HG02884 (cell line): ENCODE results near the gene MS4A8.
"Not testable (repeated sequence)": the region's sequence is repeated elsewhere in the genome, so short reads cannot be mapped to it uniquely, and the experiment has no call there.

ENCODE experiments used
- ATAC-seq: cut with Tn5 transposase; IDR thresholded peaks from one replicate; pipeline ENCODE4 v1.9.1; 2021; ENCODE audit warnings: mild to moderate bottlenecking, moderate library complexity; ENCODE audit not compliant: unreplicated experiment

Gene MS4A8

GRCh38 chr11:60699284-60699691 is at the start of gene MS4A8:
TSS of gene MS4A8 (plus strand) at chr11:60699612. CDS start at chr11:60700861, 1,249 bp downstream.
- ATAC-seq, result no peak

- no peak for ATAC-seq
These were observed 41.5 kb upstream of the MS4A8 start for GRCh38 chr11:60657888-60658287.

- no peak for ATAC-seq
These were observed 41.0 kb upstream of the MS4A8 start for GRCh38 chr11:60658409-60658808.

- no peak for ATAC-seq
These were observed 27.2 kb upstream of the MS4A8 start for GRCh38 chr11:60672255-60672654.

- ATAC-seq, result not testable (repeated sequence)
These were observed 21.2 kb upstream of the MS4A8 start for GRCh38 chr11:60678231-60678630.

GRCh38 chr11:60679879-60680278 is 19.5 kb upstream of the MS4A8 start:
- ATAC-seq, result no peak

DNA sequence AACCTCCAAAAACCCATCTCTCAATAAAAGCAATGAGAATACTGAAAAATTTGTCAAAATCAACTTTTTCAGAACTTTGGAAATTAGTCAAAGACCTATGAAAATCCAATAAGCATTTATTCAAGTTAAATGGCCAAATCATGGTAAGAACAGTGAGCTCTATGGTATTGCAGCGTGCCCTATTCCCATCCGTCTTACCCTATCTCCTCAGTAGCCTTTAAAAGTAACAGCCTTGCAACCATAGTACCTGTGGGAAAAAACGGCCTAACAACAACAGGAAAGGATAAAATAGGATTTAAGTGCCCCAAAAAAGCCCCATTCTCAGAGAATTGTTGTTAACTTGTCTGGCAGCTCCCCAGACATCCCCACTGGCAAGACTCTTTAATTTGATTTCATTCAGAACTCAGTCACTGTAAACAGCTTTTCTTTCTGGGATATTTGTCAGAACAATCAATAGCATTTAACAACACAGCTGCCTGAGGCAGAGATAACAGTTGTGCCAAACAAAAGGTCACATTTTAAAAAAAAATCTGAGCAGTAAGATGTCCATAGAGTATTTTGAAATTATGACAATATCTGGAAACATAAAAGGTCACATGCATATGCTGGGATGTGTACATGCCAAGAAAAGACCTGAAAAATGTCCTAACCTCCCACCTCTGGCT is 18.8 kb upstream of the MS4A8 start:
- ATAC-seq, result no peak

- not testable (repeated sequence) for ATAC-seq
These were observed 14.9 kb upstream of the MS4A8 start for GRCh38 chr11:60684541-60684848.

DNA sequence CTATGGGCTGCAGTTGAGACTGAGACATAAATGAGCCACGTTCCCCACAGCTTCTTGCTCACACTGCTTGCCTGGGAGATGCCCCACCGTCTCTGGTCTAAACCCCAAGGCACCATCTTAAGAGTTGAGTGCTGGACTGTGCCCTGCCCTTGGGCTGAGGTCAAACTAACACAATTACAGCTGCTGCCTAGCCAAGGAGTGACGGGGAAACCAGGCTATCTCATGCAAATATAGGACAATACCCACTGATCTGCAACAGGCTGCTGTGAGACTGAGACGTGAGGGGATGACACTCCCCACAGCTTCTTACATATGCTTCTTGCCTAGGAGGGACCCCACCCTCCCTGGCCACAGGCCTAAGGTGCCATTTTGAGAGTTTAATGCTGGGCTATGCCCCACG is 7.8 kb upstream of the MS4A8 start:
- no peak for ATAC-seq

GRCh38 chr11:60699936-60700335 is 524 bp downstream of the MS4A8 start:
- no peak for ATAC-seq

DNA sequence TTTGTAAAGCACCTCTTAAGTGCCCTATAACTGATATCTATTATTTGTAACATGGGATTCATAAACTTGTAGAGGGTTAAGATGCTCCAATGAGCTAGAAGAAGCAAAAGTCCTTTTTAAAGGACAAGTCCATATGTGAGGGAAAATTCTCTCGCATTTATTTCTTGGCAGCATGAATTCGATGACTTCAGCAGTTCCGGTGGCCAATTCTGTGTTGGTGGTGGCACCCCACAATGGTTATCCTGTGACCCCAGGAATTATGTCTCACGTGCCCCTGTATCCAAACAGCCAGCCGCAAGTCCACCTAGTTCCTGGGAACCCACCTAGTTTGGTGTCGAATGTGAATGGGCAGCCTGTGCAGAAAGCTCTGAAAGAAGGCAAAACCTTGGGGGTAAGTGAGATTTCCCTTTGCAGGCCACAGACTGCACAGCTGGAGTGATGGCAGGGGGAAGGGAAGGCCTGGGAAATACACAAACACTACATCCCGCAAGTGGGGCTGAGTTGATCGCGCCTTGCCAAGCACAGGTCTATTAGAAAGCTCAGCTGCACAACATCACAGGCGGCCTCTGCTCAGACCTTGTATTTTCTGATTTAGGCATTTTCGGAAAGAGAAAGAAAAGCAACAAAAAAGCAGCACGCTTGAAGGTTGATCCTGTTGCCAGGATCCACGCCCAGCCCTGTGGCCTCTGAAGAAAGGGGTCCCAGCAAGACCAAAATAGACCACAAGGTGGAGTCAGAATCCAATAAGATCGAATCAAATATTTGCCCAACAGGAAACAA is 1.5 kb downstream of the MS4A8 start:
- no peak for ATAC-seq

DNA sequence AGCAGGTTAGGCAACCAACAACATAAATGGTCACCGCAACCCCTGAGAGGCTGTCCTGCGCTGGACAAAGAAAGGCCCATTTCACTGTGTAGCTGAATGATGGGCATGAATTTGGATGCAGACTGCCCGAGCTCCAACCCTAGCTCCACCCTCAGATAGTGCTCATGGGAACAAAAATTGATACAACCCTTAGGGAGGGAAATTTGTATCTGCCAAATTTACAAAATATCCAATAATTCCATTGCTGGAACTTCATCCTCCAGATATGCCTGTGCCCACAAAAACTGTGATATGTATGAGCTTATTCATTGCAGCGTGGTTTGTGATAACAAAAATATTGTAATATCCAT is 2.0 kb downstream of the MS4A8 start:
- no peak for ATAC-seq

GRCh38 chr11:60703374-60703773 is 4.0 kb downstream of the MS4A8 start:
- no peak for ATAC-seq

DNA sequence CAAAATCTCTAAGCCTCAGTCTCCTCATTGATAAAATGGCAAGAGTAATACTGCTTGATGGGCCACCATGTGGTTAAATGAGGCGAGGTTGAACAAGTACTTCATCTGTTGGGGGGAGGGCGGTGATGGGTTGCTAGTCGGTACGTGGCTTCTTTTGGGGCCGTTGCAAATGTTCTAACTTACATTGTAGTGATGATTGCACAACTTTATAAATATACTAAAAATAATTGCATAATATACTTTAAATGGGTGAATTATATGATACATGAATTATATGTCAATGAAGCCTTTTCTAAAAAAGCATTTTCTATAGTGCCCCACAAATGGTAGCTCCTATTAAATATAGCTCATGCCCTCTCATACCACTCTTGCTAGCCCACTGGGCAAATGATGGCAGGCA is 6.5 kb downstream of the MS4A8 start:
- no peak for ATAC-seq

DNA sequence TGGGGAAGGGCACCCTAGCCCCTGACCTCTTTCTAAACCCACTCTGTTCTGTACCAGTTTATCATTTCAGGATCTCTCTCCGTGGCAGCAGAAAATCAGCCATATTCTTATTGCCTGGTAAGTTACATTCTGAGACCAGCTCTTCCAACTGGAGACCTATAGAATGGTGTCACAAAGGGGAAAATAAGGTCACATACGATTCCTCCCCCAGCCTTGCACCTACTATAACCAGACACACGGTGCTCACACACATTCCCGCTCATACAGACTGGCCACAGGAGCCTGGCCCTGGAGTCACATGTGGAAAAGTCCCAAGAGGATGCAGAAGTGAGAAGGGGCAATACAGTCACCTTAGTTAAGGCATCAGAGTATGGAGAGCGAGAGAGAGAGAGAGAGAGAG is 7.5 kb downstream of the MS4A8 start:
- no peak for ATAC-seq

DNA sequence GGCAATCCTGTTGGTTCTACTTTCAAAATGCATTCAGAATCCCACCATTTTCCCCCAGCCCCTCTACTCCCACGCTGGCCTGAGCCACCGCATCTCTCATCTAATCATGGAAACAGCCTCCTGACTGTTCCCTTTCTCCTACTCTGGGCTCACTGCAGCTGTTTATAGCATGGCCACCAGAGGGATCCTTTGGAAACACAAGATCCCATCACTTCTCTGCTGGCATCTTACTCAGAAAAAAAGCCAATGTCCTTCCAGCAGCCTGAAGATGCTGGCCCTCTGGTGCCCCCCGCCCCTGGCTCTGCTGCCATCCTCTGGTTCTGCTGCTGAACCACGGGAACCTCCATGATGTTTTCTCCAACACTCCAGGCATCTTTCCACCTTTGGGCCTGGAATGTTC is 11.1 kb downstream of the MS4A8 start:
- no peak for ATAC-seq

- no peak for ATAC-seq
These were observed 11.9 kb downstream of the MS4A8 start for GRCh38 chr11:60711276-60711675.

GRCh38 chr11:60713423-60713822 is 14.0 kb downstream of the MS4A8 start:
- not testable (repeated sequence) for ATAC-seq

DNA sequence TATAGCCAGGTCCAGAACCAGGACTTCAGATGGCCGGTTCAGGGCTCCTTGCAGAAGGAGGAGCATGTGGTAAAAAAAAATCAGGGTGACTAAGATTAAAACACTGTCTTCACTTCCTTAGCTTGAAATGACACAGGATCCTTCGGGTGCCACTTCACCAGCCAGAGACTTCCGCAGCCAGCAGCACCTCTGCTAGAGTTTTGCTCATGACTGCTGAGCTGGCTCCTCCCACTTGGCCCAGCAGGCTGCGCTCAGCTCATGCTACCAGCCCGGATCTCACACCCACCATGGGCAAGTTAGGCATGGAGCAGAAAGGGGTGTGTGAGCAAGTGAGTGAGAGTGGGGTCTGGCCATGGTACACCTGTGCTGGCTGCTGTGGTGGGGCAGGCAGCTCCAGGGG is 18.5 kb downstream of the MS4A8 start:
- ATAC-seq, result no peak

GRCh38 chr11:60718524-60719316 is 19.3 kb downstream of the MS4A8 start:
- ATAC-seq, result no peak

GRCh38 chr11:60719391-60719790 is 20.0 kb downstream of the MS4A8 start:
- ATAC-seq, result no peak

DNA sequence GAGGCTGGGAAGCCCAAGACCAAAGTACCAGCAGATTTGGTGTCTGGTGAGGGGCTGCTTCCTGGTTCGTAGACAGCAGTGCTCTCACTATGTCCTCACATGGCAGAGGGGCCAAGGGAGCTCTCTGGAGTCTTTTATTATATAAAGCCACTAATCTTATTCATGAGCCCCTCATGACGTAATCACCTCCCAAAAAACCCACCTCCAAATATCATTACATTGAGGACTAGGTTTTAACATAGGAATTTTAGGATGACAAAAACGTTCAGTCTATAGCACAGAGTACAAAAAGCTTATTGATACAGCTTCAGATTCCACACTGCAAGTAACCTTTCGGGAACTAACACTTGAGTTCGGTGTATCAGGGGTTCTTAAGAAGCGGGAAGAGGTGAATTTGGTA is 21.0 kb downstream of the MS4A8 start:
- no peak for ATAC-seq
